Glomerular endothelial cell (primary cell): ENCODE results near the gene ALOX15B. TPM values are rescaled to one million over a fixed set of nuclear protein-coding genes. Genes with fewer than 3 reads are reported as not detected.
"Not testable (repeated sequence)": the region's sequence is repeated elsewhere in the genome, so short reads cannot be mapped to it uniquely, and the experiment has no call there.

Source experiments
- DNase-seq: peaks from one replicate; pipeline ENCODE4 v3.0.0-alpha.2; 2011; ENCODE audit warnings: low read depth, low spot score; ENCODE audit errors: extremely low read depth
- total RNA-seq: library from RNA; depleted of rRNA; stranded (reverse); fragments of >200 nt; gene quantifications from 2 replicates; pipeline ENCODE4 v1.2.3, GENCODE V29; 2015

The ALOX15B gene
- total RNA-seq, 1 donor from 2014 or later: not detected

DNA sequence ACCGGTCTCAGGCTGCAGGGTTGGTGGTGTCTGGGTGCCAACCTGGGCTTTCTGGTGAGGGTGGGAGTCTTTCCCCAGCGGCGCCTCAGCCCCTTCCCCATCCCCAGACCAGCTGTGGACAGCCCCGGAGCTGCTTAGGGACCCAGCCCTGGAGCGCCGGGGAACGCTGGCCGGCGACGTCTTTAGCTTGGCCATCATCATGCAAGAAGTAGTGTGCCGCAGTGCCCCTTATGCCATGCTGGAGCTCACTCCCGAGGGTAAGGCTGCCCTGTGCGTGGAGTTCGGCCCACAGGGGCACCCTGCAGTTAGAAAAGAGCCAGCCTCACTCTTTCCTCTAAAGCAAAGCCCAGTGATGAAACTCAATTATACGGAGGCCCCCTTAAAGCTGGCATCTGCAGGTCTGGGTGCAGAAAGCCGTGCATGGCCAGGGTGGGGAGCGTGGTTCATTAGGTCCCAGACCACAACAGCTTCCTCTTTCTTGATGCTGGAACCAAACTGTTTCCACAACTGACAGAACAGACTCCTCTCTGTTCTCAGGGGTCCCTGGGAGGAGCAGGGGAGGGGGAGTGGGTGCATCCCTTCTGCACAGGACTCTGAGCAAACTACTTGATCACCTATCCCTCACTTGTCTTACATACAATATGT lies 25.7 kb upstream of the ALOX15B start:
- no peak for DNase-seq

DNA sequence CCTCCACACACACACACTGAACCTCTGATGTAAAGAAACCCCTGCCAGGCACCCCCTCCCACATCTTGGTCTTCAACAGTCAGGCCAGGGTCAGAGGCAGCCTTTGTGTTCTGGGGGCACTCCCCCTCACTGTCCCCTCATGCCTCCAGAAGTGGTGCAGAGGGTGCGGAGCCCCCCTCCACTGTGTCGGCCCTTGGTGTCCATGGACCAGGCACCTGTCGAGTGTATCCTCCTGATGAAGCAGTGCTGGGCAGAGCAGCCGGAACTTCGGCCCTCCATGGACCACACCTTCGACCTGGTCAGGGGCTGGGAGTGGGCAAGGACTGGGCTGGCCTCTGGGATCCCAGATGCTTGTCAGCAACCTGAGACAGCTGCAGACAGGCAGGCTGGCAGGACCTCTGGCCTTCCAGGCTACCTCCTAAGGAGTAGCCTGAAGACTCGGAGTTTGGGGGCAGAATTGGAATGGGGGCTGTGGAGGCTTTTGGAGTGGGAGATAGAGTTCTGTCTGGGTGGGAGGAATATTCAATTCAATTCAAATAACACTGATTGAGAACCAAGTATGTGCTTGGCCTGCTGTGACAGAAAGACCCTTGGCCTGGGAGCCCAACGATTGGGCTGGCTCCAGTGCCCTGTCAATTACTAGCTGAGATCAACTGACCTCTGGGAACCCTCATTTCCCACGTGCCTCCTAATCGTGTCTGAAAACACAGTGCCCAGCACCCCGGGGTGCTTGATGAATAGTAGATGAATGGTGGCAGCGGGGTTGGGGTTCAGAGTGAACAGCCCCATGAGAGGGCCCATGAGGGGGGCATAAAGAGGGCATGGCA lies 24.9 kb upstream of the ALOX15B start:
- no peak for DNase-seq

DNA sequence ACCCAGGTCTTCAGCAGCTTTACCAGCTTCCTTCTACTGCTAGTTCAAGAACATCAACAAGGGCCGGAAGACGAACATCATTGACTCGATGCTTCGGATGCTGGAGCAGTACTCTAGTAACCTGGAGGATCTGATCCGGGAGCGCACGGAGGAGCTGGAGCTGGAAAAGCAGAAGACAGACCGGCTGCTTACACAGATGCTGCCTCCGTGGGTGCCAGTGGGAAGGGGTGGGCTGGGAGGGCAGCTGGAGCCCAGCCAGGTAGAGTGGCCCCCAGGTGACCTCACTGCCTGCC lies 24.4 kb upstream of the ALOX15B start:
- DNase-seq: no peak

DNA sequence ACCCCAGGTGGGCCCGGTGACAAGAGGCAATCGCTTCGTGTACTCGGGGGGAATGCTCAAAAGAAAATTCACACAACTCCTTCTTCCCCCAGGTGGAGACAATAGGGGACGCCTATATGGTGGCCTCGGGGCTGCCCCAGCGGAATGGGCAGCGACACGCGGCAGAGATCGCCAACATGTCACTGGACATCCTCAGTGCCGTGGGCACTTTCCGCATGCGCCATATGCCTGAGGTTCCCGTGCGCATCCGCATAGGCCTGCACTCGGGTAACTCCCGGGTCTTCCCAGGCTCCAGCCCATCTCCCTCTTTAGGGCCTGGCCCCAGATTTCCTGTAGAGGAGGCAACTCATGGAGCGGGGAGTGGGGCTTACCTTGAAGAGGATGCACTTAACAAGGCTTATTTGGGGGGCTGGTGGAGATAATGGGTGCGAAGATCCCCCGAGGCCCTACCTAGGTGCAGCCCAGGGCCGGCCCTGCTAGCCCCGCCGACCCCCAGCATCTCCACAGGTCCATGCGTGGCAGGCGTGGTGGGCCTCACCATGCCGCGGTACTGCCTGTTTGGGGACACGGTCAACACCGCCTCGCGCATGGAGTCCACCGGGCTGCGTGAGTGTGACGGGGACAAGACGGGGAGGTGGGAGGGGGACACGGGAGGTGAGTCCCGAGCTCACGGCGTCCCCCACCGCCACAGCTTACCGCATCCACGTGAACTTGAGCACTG lies 23.5 kb upstream of the ALOX15B start:
- no peak for DNase-seq

DNA sequence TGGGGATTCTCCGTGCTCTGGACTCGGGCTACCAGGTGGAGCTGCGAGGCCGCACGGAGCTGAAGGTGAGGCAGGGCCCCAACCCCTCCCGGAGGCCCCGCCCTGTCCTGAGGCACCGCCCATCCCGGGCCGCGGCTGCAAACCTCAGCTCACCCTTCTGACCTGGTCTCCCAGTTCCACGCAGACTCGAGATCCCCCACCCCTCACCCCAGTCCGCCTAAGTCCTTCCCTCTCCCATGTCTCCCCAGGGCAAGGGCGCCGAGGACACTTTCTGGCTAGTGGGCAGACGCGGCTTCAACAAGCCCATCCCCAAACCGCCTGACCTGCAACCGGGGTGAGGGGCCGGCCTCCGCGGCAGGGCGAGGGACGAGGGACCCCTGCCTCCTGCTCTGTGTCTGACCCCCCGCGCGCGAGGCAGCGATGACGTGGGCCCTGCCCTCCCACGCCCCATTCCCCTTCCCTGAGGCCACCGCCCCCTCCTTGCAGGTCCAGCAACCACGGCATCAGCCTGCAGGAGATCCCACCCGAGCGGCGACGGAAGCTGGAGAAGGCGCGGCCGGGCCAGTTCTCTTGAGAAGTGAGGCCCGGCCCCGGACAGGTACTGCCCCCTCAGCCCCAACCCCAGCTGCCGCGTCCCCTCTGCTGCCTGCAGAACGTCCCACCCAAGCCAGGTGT lies 22.8 kb upstream of the ALOX15B start:
- DNase-seq: no peak

DNA sequence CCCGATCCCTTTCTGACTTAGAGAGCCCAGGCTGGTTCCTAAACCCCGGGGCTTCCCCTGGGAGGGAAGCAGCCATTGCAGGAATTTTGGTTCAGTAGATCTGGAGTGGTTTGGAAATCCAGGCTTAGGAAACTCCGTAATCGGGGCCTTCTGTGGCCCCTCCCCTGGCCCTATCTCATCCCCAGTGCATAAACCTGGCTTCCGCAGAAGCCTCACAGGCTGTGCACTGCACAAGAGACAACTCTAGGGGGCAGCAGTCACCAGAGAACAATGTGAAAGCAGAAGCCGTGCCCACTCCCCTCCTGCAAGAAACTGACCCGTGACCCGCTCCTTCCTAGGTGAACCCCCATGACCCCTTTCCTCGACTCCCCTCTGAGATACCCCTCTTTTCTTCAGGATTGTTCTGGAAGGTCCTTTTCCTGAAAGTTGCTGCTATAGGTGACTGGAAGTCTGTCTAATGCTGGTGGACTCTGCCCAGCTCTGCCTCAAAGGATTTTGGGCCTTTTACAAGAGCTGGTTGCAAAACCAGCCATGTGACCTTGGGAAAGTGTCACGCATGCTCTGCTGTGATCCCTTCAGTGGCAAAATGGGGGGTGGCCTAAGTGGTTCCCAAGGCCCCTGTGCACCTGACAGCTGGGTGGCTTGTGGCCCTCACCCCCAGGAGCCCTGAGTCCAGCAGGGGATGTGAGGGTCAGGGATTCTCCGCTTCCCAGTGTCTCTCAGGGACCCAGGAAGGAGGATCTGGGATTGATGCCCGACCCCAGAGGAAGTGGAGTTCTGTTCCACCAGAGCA lies 22.0 kb upstream of the ALOX15B start:
- DNase-seq: no peak

DNA sequence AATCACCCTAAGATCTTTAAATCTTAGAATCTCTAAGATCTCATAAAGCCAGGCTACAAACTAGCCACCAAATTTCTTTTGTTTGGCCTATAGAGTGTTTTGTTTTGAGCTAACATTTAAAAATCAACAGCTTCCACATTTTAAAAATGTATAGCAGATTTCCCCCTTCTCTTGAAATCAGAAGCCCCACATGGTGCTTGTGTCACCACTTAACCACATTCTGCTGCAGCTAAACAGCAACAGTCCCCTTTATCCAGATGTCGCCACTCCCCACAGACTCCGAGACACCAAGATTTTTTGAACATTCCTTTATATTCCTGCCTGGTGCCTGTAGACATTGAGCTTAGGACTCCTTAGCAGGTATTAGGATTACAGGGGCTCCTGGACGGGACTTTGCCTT lies 20.4 kb upstream of the ALOX15B start:
- no peak for DNase-seq

DNA sequence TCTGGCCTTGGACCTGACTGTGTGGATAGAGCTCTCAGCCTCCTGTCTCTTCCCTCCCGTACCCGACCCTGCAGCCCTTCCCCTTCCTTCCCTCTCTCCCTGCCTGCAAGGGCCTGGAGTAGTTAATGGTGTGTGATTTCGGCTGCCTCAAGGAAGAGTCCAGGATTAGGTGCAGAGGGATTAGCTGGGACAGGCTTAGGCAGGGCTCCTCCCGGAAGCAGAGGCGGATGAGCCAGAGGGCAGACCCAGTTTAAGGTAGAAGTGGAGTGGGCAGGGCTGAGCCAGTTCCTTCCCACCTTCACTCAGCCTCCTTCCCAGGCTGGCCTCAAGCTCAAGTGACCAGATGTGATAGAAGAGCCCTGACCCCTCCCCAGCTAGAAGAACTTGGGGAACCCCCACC lies 19.7 kb upstream of the ALOX15B start:
- DNase-seq: no peak

DNA sequence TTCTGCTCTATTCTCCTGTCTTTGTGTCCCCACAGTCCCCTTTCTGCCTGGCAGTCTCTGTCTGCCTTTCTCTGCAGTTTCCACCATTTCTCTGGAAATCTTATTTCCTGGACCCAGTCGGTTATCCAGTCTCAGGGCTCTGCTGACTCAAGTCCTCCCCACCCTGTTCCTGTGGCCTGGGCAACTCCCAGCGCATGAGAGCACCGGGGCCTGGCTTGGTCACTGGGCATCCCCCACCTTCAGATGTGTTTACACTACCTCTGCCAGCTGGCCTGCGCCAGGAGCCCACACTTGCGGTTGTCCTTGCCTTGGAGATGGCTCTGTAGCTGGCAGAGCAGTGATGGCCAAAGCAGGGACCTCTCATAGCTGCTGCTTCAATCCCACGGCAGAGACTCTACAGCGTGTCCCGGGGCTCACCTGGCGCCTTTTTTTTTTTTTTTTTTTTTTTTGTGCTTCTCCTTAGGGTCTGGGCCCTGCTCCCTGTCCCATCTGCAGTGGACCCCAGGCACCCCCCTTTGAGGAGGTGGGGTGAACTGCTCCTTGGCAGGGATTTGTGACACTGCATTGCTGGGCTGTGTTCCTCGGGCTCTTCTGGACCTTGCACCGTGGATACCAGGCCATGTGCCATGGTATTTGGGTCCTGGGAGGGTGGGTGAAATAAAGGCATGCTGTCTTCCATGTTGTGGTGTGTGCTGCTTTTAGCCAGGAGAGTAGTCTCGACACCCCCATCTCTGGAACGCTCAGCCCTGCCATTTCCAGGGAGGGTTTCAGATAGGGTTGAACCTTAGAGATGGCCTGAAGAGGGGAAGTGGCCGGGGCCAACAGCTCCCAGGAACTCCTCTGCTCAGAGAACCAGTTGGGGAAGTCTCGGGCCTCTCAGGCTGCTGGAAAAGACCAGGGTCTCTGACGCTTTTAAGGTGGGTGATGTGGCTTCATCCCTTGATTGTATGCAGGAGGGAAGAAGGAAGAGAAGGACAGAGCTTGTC lies 18.9 kb upstream of the ALOX15B start:
- no peak for DNase-seq

DNA sequence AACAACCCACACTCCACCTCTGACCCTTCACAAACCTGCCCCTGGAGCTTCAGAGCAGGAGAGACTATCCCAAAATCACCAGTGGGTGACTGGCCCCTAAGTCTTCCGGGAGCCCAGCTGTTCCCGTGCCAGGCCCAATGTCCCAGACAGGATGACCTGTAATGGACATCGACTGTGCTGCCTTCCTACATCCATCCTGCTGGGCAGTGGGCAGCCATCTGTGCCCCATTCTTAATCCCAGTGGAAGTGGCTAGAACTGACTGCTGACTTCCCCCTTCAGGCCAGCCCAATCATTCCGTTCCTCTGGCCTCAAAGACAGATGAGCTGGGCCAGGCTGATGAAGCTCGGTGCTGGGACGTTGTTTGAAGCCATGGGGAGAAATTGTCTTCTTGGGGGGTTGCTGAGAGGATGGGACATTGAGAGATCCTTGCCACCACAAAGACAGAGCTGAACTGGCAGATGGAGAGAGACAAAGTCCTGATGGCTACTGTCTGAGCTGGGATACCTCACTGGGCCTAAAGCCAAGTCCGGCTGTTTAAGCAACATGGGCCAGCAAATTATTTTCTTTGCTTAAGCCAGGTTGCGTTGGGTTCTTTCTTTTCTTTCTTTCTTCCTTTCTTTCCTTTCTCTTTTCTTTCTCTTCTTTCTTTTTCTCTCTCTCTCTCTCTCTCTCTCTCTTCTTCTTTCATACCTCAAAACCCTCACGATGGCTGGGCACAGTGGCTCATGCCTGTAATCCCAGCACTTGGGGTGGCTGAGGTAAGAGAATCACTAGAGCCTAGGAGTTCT lies 17.9 kb upstream of the ALOX15B start:
- no peak for DNase-seq

DNA sequence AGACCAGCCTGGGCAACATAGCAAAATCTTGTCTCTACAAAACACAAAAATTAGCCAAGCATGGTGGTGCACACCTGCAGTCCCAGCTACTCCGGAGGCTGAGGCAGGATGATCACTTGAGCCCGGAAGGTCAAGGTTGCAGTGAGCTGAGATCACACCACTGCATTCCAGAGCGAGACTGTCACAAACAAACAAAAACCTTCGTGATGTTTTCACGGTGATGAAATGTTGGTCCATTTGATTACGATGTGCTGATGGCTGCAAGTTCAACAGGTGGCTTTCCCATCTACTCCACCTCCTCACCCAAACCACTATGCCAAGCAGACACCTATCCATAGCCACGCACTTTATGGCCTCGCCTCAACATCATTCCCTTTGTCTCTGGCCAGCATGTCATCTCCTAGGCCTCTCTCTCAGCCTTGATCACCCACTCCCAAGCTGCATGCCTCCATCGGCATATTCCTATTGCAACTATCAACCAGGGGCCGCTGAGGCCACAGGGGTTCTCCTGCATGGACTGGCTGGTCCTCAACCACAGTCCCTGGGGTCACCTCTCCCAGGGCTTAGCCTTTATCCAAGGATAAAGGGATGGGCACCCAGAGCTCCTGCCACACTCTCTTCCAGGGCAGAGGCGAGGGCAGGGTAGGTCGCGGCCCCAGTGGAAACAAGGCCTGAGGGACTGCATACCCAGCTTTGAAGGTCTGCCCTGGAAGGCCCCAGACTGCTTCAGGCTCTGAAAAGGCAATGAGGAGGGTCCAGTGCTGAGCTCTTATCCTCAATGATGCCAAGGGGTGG lies 17.1 kb upstream of the ALOX15B start:
- DNase-seq: no peak

DNA sequence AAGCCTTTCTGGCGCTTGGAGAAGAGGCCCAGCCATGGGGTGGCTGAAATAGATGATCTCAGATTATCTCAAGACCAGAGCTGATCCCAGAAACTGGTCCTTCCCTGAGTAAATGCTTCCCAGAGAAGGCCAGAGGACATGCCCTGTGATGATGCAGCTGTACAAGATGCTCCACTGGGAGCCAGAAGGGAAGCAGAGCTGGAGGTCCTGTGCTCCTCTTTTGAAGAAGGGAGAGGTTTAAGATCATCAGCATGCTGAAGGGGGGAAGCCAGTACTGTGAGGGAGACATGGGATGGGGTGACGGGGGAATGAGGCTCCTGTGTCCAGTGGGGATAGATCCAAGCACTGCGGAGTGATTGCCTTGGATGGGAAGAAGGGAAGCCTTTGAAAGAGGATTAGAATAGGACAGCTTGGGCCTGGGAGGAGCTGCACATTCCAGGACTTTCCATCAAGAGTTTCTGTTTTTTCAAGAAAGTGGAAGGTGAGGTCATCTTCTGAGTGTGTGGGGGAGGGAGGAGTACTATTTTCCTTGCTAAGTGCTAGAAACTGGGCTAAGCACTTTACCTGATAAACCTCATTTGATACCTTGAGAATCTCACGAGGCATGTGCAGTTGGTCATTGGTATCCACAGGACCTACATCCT lies 16.4 kb upstream of the ALOX15B start:
- DNase-seq: no peak

DNA sequence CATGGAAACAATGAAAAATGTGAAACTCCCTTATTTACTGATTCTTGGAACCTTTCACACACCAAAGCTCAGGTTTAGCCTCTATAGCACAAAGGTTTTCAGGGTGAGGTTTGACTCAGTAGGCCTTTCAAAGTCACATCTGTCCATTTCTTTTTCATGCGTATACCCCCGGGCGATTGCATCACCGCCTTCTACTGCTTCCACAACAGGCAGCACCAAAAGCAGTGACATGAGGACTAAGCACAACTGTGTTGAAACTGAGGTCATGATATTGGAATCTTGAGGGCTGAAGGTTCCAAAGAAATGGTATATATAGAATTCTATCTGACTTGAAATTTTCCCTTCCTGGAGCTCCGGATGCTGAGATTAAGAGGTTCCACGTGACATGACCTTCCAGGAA lies 14.7 kb upstream of the ALOX15B start:
- not testable (repeated sequence) for DNase-seq

DNA sequence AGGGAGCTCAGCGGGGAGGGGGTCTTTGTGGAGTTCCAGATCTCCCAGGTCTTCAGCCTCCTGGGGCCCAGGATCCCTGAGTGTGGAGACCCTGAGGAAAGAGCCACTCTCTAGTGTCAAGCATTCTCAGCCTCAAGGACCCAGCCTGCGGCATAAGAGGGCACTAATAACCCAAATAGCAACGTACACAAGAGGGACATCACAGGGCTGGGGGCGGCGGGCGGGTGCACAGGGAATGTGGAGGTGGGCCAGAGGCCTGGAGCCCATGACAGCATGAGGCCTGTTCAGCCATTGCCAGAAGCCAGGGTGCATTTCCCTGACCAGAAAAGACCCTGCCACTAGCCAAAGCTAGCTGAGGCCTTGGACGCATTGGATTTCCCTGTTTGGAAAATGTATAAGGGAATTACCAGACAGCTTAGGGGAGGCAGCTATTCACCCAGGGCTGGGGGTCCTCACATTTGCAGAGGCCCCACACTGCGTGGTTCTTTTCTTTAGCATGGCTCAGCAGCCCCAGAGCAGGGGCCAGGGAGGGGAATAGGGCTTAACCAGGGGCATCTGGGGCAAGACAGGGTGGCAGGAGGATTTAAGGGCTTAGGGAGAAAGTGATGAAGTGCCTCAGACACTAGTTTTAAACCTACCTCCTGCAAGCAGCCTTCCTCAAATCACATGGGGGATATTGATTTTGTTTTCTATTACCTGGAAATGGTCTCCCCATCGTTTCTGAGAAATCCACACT lies 13.5 kb upstream of the ALOX15B start:
- DNase-seq: no peak

DNA sequence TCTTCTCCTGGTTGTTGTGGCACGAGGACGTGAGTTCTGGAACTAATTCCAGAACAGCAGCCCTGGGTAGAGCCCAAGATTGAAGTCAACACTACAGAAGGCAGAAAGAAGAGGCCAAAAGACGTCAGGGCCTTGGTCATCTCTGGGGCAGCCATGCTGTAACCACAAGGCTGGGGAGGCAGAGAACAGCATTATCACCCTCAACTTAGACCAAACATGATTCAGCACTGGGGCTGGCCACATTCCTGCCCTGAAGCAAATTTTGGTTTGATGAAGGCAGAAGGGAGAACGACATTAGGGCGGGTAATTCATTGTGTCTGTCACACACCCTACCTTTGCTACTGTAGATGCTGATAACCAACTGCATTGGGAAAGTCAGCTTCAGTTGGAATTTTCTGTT lies 9.7 kb upstream of the ALOX15B start:
- DNase-seq: no peak

DNA sequence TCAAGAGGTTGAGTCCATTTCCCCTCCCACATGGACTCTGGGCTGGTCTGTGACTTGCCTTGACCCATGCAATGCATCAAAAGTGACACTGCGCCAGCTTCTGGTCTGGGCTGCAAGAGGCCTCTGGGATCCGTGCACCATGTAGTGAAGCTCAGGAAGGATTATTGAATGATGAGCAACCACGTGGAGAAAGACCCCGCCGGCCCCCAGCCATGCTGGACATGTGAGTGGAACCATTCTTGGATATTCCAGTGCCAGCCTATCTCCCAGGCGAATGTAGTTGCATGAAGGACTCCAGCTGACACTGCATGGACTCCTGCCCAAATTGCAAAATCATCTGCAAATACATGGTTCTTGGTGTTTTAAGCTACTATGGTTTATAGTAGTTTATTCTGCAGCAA lies 7.6 kb upstream of the ALOX15B start:
- DNase-seq: no peak

DNA sequence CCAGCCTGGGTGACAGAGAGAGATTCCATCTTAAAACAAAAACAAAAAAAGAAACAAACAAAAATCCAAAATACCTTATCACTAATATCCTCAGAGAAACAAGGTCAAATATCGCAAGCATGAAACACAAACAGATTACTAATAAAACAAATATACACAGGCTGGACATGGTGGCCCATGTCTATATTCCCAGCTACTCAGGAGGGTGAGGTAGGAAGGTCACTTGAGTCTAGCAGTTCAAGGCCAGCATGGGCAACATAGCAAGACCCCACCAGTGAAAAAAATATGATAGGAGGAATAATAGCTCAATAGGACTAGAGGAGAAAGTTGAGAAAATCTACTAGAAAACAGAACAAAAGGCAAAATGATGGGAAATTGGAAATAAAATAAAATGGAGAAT lies 6.9 kb upstream of the ALOX15B start:
- no peak for DNase-seq
